Erythroblast (primary cell): Measurements from ENCODE around the gene BNIP5.

Experiments
- GATA1 ChIP-seq: IDR thresholded peaks from 2 replicates; pipeline ENCODE4 v1.6.1; 2011; ENCODE audit warnings: low read depth, mild to moderate bottlenecking, control low read depth, low read length, moderate library complexity
- POLR2A ChIP-seq: IDR thresholded peaks from 2 replicates; pipeline ENCODE4 v1.6.1; 2011; ENCODE audit warnings: mild to moderate bottlenecking, low read length

- TF ChIP-seq POLR2A (no peak), GATA1 (no peak)
These were observed 38.3 kb upstream of the BNIP5 start for GRCh38 chr6:36374972-36375371.
